Stimulated activated CD4-positive, alpha-beta T cell treated with anti-CD3 and anti-CD28 coated beads, Interleukin-2, amount 100 ng/mL, for 4 hours (primary cell): ENCODE measurements around the gene DHRS3.
A peak's percentile ranks its signal among the peaks of the same experiment; 100 is the strongest.

Source experiments
- DNase-seq: peaks from one replicate; pipeline ENCODE4 v3.0.0-alpha.2; 2020; ENCODE audit warnings: low read depth

Gene DHRS3

DNA sequence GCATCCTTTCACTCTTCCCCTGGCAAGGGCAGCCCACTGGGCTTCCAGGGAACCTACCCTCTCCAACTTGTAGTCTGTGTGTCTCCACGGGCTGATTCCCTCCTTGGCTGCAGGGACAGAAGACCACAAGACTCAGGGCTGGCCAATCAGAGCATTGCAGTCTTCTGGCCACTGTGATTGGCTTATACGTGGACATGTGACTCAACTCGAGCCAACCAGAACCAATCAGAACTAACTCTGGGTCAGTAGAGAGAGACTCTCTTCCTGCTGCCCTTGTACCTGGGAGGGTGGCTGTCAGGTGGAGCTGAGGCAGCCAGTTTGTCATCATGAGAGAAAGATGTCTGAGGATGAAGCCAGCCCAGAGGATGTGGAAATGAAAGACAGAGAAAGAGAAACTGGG is 64.0 kb downstream of the DHRS3 start:
- DNase-seq, result no peak

DNA sequence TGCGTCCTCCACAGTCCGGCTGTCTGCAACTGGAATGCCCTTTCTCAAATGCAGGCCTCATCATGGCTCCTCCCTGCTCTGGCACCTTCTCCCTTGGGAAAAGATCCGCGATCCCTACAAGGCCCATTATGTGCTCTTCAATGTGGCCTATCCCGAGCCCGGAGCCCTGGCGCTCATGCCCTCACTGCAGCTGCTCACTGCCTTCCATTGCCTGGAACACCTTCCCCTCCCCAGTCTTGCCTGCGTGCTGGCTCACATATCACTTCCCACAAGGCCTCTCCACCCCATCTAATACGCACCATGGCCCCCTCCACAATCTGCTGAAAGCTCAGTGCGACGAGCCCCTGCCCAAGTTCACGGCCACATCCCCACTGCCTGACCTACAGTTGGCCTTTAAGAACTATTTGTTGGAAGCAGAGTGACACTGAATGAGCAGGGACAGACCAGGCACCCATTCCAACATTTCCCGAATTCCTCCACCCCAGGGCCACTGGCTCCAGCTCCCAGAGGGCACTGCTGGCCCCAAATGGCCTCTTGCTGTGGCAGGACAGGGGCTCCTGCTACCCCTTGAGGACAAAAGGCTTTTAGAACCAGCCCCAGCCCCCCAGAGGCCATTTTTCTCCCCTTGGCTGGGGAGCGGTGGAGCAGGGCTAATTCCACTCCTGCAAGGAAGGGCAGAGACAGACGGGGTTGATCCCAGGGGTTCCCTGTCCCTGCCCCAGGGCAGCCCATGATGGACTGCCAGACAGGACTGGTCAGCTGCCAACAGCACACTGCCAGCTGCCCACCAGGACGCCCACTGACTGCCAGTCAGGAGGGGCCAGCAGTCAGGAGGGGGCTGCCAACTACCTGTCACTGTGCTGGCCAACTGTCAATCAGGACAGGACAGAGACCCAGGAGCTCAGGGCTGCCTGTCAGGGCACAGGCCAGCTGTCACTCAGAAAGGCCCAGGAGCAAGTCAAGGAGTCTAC is 64.8 kb downstream of the DHRS3 start:
- no peak for DNase-seq

DNA sequence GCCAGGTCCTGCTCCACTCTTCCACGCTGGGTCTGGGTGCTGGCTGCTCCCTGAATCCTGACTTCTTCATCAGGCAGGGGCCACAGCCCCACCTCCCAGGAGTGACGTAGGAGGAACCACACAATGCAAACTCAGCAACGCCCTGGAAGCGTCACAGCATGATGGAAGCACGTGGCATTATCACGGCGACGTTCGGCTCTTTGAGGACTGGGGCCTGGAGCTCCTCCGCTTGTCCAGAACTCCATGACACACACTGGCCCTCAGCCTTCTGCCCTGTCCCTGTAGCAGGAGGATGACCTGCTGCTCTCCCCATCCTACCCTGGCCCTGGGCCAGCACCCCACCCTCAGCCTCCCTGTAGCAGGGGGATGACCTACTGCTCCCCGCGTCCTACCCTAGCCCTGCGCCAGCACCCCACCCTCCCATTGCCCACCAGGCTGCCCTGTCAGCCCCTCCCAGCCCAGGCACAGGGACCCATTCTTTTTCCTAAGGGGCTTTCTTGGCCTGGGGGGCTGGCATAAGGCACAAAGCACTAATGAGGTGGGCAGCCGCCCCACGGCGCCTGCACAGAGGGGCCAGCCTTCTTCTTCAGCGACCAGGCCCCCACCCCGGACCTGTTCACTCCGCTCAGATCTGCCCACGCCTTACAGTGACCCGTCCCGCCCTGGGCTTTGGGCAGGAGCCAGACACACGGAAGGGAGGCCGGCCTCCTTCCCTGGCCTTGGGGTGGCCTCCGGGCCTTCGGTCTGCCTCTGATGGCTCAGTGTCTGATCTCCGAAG is 65.7 kb downstream of the DHRS3 start:
- no peak for DNase-seq

DNA sequence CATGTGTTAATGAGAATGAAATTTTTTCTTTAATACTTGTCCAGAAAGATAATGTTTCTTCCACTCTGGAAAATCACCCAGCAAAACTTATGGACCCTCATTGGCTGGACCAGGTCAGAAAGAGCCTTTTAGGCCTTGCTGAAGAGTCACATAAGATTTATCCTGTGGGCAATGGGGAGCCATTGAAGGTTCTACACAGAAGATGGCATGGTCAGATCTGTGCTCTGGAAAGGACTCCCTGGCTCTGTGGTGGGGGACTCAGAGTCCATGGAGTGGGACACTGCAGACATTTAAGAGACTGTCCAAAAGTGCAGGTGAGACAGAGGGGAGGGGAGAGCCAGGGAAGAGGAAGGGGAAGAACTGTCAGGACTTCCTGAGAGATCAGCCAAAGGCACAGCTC is 66.4 kb downstream of the DHRS3 start:
- no peak for DNase-seq

DNA sequence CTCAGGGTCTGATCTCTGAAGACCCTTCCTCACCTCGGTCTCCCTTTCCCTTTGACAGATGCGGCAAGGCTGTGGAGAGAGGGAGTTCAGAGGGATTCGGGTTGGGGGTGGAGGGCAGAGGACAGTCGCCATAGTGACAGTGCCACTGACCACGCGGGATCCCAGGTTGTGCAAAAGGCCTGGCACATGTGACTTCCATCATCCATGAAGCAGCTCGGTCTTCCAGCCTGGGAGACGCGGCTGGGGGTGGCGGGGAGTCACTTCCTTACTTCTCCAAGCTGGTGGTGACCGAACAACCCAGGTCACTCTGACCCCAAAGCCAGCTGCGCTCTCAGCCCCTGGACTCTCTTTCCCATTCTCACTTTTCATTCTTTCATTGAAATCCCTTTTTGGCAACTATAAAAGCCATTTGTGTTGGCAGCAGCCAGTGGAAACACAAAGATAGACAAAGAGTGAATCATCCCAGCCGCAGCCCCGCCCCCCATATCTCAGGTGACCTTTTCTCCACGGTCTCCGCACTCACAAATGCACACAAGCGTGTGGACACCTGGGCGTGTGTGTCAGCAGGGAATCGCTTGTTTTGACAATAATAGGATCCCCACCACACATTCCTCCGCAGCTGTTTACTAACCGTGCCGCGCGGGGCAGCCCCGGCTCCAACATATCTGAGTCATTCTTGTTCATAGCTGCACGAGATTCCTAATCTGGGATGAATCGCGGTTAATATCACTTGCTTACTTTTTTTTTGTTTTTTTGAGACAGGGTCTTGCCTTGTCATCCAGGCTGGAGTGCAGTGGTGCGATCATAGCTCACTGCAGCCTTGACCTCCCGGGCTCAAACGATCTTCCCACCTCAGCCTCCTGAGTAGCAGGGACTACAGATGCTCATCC is 68.3 kb downstream of the DHRS3 start:
- peak; percentile 6 for DNase-seq

DNA sequence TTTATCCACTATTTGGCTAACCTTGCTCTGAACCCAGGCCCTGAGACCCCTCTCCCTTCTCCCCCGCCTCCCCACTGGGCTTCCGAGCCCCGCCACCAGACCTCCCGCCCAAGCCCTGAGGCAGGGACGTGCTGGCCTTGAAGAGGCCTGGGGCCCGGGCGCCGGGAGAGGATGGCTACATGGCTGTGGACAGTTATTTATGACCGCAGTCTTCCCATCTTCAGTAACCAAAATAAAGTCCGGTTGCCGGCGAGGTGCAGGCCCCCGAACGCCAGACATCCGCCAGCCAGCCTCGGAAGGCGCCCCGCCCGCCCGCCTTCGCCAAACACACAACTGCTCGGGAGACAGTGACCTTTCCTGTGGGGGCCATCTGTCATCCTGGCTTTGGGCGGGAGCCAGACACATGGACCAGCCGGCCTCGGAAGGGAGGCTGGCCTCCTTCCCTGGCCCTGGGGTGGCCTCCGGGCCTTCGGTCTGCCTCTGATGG is 69.0 kb downstream of the DHRS3 start:
- DNase-seq, result no peak

DNA sequence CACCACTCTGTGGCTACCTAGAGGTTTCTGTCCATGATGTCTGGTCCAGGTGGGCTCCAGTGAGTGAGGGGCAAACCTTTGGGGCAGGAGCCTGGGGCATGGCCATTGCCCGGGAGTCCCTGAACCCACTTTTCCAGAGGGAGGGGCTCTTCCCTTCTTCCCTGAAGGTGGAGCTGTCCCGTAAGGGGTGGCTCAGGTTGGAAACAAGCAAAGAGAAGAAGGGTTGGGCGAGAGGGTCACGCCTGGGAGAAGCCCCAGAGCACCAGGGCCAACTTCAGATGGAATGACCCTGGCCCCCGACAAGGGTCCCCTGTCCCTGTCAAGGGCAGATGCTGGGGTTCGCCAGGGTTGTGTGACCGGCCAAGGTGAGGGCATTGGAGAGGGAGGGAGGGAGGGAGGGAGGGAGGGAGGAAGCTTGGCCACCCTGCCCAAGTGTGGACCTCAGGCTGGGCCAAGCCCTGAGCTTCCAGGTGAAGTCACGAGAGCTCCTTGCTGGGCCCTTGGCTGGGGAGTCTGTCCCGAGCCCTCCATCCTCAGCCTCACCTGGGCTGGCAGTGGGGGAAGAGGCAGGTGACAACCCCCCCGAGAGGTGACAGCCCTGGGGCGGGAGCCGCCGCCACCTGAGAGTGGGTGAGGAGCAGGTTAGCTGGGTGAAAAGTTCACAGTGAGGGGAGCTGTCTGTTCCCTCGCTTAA is 69.6 kb downstream of the DHRS3 start:
- DNase-seq, result no peak

DNA sequence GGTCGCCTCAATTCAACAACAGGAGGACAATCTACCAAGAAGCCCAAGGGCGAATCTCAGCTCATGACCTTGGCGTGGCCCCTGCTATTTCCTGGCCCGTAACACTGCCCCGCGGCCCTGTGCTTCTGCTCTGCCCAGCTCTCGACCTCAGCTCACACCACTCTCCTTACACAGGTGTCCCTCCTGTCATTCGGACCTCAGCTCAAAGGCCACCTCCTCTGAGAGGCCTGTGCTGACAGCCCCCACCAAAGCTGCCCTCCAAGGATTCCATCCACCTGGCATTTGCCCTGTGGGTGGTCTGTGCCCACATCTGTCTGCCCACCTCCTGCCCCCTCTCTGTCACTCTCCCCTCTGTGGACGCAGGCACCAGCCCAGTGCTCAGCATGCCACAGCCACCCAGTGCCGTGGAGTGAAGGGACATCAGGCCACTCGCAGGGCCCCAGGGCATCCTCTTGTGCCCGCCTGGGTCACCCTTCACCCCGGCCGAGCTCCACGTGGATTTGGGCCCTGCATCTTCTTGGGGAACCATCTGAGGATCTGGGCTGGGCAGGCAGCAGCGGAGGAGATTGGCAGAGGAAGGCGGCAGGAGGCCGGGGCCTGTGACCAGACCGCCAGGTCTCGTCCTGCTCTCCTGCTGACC is 70.3 kb downstream of the DHRS3 start:
- no peak for DNase-seq

DNA sequence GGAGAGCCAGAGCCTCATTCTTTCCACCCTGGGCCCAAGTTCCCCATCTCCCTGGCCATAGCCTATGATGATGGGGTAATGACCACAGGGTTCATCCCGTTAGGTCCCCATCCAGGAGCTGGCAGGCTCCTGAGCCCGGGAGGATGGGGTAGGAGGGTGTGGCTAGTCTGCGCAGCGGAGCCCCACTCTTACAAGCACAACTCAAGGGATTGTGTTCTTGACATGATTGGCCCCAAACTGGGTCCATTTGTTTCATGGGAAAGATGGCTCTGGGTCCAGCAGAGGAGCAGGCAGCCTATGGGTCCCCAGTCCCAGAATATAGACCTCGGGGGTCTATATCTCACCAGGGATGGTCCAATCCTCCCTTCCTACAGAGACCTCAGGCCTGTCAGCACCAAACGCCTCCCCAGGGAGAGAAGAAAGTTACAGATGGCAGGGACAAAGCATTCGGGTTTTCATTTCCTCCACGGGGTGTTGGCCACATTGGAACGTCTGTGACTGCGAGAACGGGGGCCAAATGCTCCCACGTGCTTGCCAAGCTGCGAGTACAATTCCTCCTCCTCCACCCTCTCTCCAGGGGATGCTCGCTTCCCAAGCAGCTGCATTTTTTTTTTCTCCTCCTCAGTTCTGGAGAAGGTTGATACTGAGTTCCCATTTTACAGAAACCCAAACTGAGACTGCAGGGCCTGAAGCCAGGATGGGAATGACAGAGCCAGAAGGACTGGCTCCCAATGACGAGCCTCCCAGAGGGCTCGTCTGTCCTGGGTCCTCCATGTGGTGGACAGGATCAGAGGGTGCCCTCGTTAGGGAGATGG is 71.0 kb downstream of the DHRS3 start:
- no peak for DNase-seq

DNA sequence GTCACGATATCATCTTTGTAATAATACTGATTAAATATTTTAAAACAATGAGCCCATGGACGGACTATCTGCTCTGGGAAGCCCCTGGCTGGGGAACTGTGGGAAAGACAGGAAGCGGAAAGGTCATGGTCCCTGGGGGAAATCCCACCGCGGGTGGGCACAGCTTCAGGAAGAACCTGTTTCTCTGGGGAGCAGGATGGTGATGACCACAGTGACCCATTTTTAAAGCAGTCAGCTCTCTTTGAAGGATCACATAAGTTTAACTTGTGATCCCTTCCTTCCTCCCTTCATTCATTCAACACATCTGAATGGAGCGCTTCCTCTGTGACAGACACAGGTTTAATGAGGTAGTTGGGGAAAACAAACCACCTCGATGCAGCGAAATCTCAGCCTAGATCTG is 73.0 kb downstream of the DHRS3 start:
- no peak for DNase-seq

DNA sequence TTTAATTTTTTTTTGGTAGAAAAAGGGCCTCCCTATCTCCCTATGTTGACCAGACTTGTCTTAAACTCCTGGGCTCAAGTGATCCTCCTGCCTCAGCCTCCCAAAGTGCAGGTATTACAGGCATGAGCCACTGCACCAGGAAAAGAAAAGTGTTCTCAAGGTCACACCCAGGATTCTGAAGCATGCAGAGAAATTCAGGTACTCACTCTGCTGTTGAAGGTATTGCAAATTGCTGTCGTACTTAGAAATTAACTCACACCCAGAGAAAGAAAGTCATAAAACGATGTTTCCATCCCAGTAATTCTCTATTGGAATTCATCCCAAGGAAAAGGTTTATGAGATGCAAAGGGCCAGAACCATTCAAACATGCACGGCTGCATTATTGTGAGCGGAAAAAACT is 73.7 kb downstream of the DHRS3 start:
- no peak for DNase-seq

DNA sequence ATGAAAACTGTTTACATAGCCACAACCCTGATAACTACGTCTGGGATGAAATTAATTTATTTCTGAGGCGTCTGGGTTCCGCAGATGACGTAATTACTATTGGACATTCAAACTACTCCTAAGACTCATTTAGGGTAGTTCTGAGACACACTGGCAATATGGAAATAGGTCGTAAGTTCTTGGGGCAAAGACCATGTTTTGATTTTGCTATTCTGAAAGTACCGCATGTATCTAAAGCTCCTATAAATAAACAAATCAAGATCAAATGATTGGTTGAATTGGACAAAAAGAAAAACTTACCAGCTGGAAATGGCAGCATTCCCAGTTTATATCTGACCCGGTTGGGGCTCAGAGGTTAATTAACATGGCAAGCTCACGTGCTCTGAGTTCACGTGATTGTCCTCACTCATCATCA is 74.3 kb downstream of the DHRS3 start:
- DNase-seq, result no peak

DNA sequence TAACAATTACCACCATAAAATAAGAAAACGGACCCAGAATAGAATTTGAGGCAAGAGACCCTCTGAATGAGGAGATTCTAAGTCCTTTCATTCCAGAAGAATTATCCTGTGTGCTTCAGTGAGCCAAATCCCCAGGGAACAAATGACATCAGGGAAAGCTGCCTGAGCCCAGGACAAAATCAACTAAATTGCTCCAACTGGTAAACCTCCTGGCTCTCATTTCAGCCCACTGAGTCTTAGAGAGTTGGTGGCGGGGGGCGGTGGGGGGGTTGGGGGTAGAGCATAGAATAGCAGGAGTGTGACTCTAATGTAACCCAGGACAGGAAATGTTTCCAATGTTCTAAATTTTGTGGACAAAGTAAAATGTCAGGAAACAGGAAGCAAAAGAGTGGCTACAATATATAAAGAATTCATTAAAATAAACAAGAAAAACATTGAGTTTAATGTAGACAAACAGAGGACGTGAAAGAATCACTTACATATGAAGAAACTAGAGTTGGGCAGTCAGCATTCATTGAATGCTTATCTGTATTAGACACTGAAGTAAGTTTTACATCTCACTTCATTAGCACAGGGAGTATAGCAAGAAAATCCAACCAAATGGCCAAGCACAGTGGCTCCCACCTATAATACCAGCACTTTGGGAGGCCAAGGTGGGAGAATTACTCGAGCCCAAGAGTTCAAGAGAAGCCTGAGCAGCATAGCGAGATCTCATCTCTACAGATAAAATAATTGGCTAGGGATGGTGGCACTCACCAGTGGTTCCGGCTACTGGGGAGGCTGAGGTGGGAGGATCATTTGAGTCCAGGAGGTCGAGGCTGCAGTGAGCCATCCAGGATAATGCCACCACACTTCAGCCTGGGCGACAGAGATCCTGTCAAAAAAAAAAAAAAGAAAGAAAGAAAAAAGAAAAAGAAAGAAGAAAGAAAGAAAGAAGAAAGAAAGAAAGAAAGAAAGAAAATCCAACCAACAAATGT is 75.1 kb downstream of the DHRS3 start:
- no peak for DNase-seq

DNA sequence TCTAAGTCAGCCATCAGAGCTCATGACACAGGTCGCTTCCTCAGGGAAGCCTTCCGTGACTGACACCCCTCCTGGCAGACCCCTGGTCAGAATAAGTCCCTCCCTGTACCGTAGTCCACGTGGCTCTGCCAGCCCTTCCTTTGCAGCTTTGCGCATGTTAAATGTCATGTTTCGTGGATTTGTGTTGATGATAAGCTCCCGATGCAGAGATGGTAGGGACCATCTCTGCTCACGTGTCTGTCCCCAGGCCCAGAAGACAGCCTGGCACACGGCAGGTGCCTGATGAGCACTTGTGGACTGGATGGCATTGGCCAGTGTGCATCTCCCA is 75.9 kb downstream of the DHRS3 start:
- no peak for DNase-seq

DNA sequence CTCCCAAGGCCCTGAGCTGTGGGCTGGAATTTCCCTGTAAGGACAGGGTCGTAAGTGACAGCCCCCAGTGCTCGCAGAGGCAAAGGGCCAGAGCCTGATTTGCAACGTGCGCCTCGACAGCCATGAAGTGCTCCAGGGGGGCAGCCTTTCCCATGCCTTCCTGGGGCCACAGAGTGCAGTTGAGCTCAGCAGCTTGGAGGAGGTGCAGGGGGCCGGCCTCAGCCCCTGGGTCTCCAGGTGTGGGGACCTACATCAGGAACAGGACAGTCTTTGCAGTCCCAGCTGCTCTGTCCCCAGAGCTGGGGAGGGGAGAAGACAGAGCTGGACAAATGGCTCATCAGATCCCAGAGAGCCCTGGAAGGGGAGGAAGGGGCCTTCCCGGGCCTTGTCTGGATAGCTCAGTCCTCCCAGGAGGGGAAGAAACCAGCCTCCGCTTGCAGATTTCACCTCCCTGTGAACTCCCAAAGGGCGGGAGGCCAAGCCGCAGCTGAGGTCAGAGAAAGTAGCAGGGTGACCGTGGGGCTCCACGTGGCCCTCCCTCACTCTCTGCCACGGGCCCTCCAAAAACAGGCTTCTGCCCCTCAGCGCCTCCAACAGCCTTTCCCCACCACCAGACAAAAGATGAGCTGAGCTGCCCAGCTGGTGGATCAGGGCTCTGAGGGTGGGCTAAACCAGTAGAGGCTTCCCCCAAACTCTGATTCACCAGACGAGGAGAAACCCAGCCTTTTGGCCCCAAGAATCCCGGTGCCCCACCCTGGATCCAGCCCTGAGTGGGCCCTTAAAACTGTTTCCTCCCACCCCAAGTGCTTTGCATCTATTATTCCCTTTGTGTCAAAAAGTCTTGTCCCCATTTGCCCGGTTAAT is 76.5 kb downstream of the DHRS3 start:
- DNase-seq, result no peak

DNA sequence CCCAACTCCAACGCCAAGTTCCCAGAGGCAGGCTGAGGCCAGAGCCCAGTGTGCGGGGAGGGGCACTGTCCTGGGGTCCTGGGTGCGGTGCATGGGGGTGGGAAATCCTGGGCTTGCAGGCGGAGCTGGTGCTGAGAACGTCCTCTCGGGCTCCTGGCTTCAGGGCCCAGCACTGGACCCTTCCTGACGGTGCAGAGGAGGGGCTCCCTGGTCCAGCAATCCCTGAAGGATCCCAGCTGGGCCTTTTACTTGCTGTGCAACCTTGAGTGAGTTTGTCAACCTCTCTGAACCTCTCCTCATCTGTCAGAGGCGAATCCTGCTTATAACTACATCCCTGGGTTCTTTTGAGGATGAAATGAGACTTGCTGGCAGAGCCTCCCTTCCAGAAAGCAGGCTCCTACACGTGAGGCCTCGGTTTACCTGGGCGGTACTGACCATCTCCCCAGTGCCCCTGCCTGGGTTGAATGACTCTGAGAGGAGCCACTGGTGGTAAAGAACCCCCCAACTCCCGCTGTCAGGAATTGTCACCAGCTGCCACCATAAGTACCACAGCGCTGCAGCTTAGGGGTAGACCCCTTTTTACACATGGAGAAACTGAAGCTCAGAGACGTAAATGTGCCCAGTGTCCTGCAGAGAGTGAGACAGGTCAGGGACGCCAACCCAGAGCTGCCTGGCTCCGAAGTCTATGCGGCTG is 77.3 kb downstream of the DHRS3 start:
- no peak for DNase-seq
